Heart right ventricle (tissue), 16 donors: Measurements from ENCODE around the gene HNRNPM. TPM values are rescaled to one million over a fixed set of nuclear protein-coding genes. Genes with fewer than 3 reads are reported as not detected.

Experiments
- ATAC-seq, 8 donors: fragments of 200-7000 bp; cut with Tn5 transposase; one replicate each; pipeline ENCODE4 v1.9.1; 2020; ENCODE audit warnings: mild to moderate bottlenecking in 8 of 8, moderate library complexity in 8 of 8, moderate number of reproducible peaks in 1 of 8
- DNase-seq, 2 donors: peaks; one replicate each; pipeline ENCODE4 v3.0.0-alpha.2; 2020
- H3K27ac ChIP-seq, 10 donors: fragments of 200-600 bp; sonication (generic) in 2 of 10; one replicate each; pipeline versions ENCODE4 v1.5.0 to v1.8.0; 2020 to 2022; ENCODE audit warnings: mild to moderate bottlenecking in 3 of 10
- H3K27me3 ChIP-seq, 7 donors: fragments of 200-600 bp; one replicate each; pipeline ENCODE4 v1.8.0; 2021 to 2022; ENCODE audit warnings: mild to moderate bottlenecking in 2 of 7
- H3K36me3 ChIP-seq, 9 donors: fragments of 200-600 bp; sonication (generic) in 1 of 9; one replicate each; pipeline versions ENCODE4 v1.5.0 to v1.8.0; 2020 to 2022; ENCODE audit warnings: mild to moderate bottlenecking in 2 of 9
- H3K4me1 ChIP-seq, 9 donors: fragments of 200-600 bp; sonication (generic) in 1 of 9; one replicate each; pipeline versions ENCODE4 v1.5.0 to v1.8.0; 2020 to 2022; ENCODE audit warnings: mild to moderate bottlenecking in 4 of 9
- H3K4me3 ChIP-seq, 10 donors: fragments of 200-600 bp; sonication (generic) in 2 of 10; one replicate each; pipeline versions ENCODE4 v1.5.0 to v1.8.0; 2020 to 2022; ENCODE audit warnings: mild to moderate bottlenecking in 7 of 10, moderate library complexity in 2 of 10
- H3K9me3 ChIP-seq, 11 donors: fragments of 200-600 bp in 10 of 11; sonication (generic) in 2 of 11; one replicate each; pipeline versions ENCODE4 v1.5.0 to v1.8.0; 2013 to 2022; ENCODE audit warnings: mild to moderate bottlenecking in 2 of 11, control low read depth in 1 of 11, moderate library complexity in 1 of 11
- WGBS, 2 donors: extraction: QIAGEN DNeasy Blood & Tissue Kit; methylation state at CpG; one replicate each; pipeline ENCODE4 v1.1.7; 2013; ENCODE audit warnings: inconsistent platforms in 1 of 2; 5-methylcytosine and 5-hydroxymethylcytosine counted together
- intact Hi-C, 10 donors: fragments of 100-400 bp; cut with DNase I; formaldehyde crosslinking; loops; one replicate each; pipeline versions ENCODE4 v1.11.1 to v1.14.2; 2022
- long read RNA-seq, 3 donors: library from polyadenylated mRNA; unstranded; transcript quantifications; one replicate each; pipeline ENCODE4 v2.0.0, GENCODE V29; 2020 to 2021
- polyA plus RNA-seq, 2 donors: library from polyadenylated mRNA; stranded (reverse); fragments of 200-250 nt; gene quantifications; one replicate each; pipeline ENCODE4 v1.2.3, GENCODE V29; 2013
- total RNA-seq, 10 donors: library from RNA; stranded (reverse); fragmentation: NEBNext Ultra II Directional in 3 of 10; extraction: Animal tissue kit (Norgen Biotek cat#: 25700) in 3 of 10; gene quantifications; one replicate each; pipeline versions ENCODE4 v1.2.1 to v1.2.4, GENCODE V29; 2021 to 2023
- TF ChIP-seq, protein P1 (sequence below), 9 donors: fragments of 200-600 bp; sonication (generic) in 2 of 9; IDR thresholded peaks; one replicate each; pipeline versions ENCODE4 v1.5.0 to v1.8.0; 2021 to 2022; ENCODE audit warnings: antibody characterized with exemption in 9 of 9, mild to moderate bottlenecking in 5 of 9, moderate library complexity in 1 of 9
- donor health status: Arrhythmogenic right ventricular cardiomyopathy.
- donor health status: ischemic (EF 13 %, LVEDD 7.1; RV severe dilation, severe dysfunction).
- donor health status: healthy with polysubstance abuse.
- donor health status: DM: no; HTN: yes; CAD: no.
- donor health status: DM: no; HTN: no; CAD: no.
- donor health status: ischemic (EF 25% LVEDD 6.9; RV normal size, moderate dysfunction).
- donor health status: ischemic (EF 25% LVEDD 5.7; RV mildly dilated, moderate dysfunction).
- donor health status: healthy.
- donor health status: DM: yes; HTN: yes; CAD: no.
- donor health status: Ischemic cardiomyopathy.
- donor health status: ischemic (EF 35%, LVEDD 5.7; RV mildly dilated, moderate dysfunction).
- donor health status: nonischemic (EF 11% LVEDD 7.7; RV severe dilation, severe dysfunction).
- donor health status: DM: yes; HTN: yes; CAD: no.
- donor health status: PGD.
- donor health status: ischemic (EF 29% LVEDD 5.4; RV normal size, mild dysfunction).
- donor health status: nonischemic (EF 23%, LVEDD 6.1; RV moderate dilation, normal function).

The HNRNPM gene
- total RNA-seq (100 to 1,000 TPM in 2 of 10 donors, 10 to 100 TPM in 8; 87.4 to 127 (median 93.9) TPM), polyA plus RNA-seq (100 to 1,000 TPM in 1 of 2 donors, 10 to 100 TPM in 1; 48.5 to 123 TPM)
- long read RNA-seq, donor 1, partial matches to known transcripts, result 21 of 210 reads
- long read RNA-seq, donor 1, other reads (novel, unspliced or antisense), result 186 of 210 reads
- long read RNA-seq, donor 2, partial matches to known transcripts, result 26 of 142 reads
- long read RNA-seq, donor 2, other reads (novel, unspliced or antisense), result 114 of 142 reads
- long read RNA-seq, donor 3, partial matches to known transcripts, result 19 of 111 reads
- long read RNA-seq, donor 3, other reads (novel, unspliced or antisense), result 90 of 111 reads

DNA sequence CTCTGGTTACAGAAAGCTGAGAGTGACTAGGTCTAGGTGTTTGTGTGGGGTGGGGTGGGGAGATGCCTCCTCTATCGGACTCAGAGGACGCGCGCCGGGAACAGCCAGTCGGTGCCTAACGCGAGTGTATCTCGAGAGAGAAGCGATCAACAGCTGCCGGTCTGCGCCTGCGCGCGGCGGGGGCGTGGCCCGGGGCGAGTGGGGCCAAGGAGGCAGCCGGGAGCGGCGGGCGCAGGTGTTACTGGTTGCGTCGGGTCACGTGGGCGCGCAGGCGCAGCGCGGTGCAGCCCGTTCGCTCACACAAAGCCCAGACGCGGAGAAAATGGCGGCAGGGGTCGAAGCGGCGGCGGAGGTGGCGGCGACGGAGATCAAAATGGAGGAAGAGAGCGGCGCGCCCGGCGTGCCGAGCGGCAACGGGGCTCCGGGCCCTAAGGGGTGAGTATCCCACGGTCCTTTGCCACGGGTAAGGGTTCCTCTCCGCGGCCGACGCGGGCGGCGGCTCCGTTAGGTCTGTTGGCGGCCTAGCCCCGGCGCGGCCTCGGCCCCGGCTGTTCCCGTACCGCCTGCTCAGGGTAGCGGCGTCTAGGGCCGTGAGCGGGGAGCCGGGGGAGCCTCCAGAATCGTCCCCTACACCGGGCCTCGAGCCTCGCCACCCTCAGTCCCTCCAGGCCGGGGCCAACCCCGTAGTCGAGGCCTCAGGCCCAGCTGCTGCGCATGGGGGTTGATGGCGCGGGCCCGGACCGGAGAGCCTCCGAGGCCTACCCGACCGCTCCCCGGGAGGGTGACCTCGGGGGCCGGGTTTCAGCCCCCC is at the start of gene HNRNPM:
TSS of gene HNRNPM (plus strand) at position 299 of the 811 bp plus-strand sequence. CDS start at position 323, 24 bp downstream.
- DNase-seq (peak; percentile 99 to 100), ATAC-seq (peak; percentile 98 to 100 (median 99))
- peaks cover 23 to 48% (median 42%) of the 10 kb centered on the region in 9 donors for H3K4me1 ChIP-seq
- intact Hi-C loops, result loop anchor here in 4 of 10 donors (2.0 to 10.0 kb wide), 4 partner anchors 32 to 60 kb away; partner anchors contain the start of genes MARCHF2 (in 3 of the 4), PRAM1 (in 1 of the 4) and RAB11B (in 1 of the 4)
- peak within 1 kb of the TSS; percentile 90 to 99 (median 97) for H3K27ac ChIP-seq
- peak within 1 kb of the TSS; percentile 81 to 99 (median 90) for H3K4me3 ChIP-seq
- TF ChIP-seq, protein P1, sequence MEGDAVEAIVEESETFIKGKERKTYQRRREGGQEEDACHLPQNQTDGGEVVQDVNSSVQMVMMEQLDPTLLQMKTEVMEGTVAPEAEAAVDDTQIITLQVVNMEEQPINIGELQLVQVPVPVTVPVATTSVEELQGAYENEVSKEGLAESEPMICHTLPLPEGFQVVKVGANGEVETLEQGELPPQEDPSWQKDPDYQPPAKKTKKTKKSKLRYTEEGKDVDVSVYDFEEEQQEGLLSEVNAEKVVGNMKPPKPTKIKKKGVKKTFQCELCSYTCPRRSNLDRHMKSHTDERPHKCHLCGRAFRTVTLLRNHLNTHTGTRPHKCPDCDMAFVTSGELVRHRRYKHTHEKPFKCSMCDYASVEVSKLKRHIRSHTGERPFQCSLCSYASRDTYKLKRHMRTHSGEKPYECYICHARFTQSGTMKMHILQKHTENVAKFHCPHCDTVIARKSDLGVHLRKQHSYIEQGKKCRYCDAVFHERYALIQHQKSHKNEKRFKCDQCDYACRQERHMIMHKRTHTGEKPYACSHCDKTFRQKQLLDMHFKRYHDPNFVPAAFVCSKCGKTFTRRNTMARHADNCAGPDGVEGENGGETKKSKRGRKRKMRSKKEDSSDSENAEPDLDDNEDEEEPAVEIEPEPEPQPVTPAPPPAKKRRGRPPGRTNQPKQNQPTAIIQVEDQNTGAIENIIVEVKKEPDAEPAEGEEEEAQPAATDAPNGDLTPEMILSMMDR (IDR thresholded peaks at IDR 0.05), result no peak
- 0% methylated on average over 82 to 93 of the region's 93 CpGs for WGBS, 2 donors
- peaks cover 0 to 30% (median 0%) of the 10 kb centered on the region in 9 donors for H3K36me3 ChIP-seq
- H3K9me3 ChIP-seq, result no peaks in the 10 kb centered on the region
- H3K27me3 ChIP-seq, result no peaks in the 10 kb centered on the region

- ATAC-seq, result no peak
Observed at GRCh38 chr19:8395621-8396082, 49.1 kb upstream of the HNRNPM start.

GRCh38 chr19:8396185-8396562 is 48.6 kb upstream of the HNRNPM start:
- no peak overlapping the region for H3K4me3 ChIP-seq
- peaks cover 0 to 27% (median 11%) of the 10 kb centered on the region in 9 donors for H3K36me3 ChIP-seq
- H3K27me3 ChIP-seq, result no peaks in the 10 kb centered on the region
- H3K9me3 ChIP-seq, result no peaks in the 10 kb centered on the region
- ATAC-seq (no peak), DNase-seq (no peak)
- 87 to 95% methylated on average over 7 of the region's 7 CpGs for WGBS, 2 donors
- TF ChIP-seq, protein P1 (IDR thresholded peaks at IDR 0.05), result no peak
- H3K4me1 ChIP-seq, result peaks cover 39 to 76% (median 68%) of the 10 kb centered on the region in 9 donors
- intact Hi-C loops, result loop anchor here in 8 of 10 donors (1.0 to 10.0 kb wide), 6 partner anchors 39 to 61 kb away; partner anchors contain the start of gene KANK3 (in 1 of the 8)
- H3K27ac ChIP-seq, result peak overlapping the region in 5 of 10 donors; percentile 7 to 100 (median 16)

More at GRCh38 chr19:8395621-8396082, 49.1 kb upstream of the HNRNPM start:
- H3K9me3 ChIP-seq, result no peaks in the 10 kb centered on the region
- no peak for DNase-seq
- no peaks in the 10 kb centered on the region for H3K27me3 ChIP-seq
- peak overlapping the region in 8 of 10 donors; percentile 13 to 100 (median 100) for H3K27ac ChIP-seq
- H3K36me3 ChIP-seq, result peaks cover 0 to 22% (median 11%) of the 10 kb centered on the region in 9 donors
- TF ChIP-seq, protein P1 (IDR thresholded peaks at IDR 0.05), result no peak
- peaks cover 41 to 81% (median 72%) of the 10 kb centered on the region in 9 donors for H3K4me1 ChIP-seq
- intact Hi-C loops, result loop anchor here in 8 of 10 donors (1.0 to 10.0 kb wide), 7 partner anchors 15 to 62 kb away; partner anchors contain the start of gene KANK3 (in 1 of the 8)
- 90 to 95% methylated on average over 14 of the region's 14 CpGs for WGBS, 2 donors
- no peak overlapping the region for H3K4me3 ChIP-seq
